ENCODE results near the gene SYT2.

The SYT2 gene

DNA sequence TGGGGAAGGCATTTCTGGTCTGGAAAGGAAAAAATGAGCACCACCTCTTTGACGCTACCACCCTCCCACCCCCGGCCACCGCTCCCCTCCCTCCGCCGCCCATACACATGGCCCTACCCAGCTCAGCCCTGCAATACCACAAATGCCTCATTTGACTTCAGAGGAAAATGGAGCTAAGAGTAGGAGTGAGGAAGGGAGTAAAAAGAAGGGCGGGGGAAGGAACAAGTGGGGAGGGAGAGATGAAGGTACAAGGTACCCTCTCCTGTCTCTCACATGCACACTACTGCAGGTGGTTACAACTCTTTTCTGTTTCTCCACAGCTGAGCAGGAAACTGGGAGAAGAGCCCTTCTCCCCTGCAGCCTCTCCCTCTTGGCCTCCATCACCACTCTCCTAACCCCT lies 7.1 kb downstream of the SYT2 start:
- no peak for DNase-seq

DNA sequence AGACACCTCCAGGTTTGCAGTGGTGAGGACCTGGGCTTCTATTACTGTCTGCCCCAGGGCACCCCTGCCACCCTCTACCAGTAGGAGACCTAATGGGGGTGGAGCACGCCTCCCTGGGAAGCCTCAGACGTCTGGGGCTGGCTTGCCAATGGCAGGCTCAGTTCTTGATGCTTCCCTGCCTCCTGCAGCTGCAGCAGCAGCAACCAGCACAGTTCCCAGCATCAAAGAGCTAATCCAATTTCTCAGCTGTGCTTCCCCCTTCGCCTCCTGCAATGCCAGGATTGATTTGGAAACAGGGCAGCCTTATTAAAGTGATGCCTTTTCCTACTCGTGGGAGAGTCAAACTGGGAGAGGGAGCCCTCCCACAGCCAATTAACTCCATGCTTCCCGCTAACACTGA lies 8.2 kb downstream of the SYT2 start:
- no peak for DNase-seq

DNA sequence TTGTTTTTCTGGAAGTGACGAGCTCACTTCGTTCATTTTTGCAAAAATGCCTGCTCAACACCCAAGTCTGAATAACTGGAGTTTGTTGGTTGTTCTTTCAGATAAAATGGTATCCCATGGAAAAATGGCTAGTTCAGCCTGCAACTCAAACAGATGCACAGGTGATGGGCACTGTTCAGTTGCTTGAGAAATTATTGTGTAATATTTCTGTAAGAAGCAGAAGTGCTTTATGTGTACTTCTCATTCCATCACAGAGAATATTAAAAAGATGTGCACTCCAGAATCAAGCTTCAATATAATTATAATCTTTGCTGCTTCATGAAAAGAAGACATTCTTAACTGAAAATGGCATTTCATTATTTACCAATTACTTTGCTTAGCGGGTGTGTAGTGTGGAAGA lies 9.1 kb downstream of the SYT2 start:
- DNase-seq = no peak

DNA sequence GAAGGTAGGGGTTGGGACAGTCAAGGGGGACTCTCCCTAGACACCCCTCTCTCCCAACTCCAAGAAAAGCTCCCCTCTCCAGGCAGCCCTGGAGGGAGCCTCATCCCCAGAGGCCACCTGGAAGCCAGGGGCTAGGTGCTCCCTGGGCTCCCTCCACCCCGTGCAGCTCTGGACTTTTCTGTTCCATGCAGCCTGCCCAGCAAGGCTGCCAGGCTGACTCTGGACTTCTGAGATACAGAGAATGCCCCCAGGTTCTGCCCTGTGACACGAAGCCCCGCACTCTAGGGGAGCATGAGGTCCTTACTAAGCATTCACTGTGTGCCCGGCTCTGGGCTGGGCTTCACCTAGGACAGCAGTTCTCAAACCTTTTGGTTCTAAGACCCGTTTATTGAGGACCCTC lies 10.2 kb downstream of the SYT2 start:
- DNase-seq = no peak

DNA sequence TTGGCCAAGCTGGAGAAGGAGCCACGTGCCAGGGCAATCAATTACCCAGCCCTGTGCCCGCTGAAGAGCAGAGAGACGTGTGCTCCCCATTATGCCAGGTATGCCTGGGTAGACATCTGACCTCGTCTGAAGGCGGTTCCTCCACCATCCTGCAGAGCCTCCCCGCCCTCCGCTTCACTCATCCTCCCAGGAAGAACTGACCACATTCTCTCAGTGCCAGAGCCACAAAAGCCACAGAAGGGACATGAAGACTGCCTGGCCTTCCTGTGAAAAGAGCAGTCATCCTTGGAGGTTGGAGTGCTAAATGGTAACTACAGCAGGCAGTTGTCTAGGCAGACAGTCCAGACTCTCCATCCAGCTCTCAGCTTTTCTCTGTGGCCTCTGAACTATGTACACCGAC lies 12.0 kb downstream of the SYT2 start:
- DNase-seq = no peak

DNA sequence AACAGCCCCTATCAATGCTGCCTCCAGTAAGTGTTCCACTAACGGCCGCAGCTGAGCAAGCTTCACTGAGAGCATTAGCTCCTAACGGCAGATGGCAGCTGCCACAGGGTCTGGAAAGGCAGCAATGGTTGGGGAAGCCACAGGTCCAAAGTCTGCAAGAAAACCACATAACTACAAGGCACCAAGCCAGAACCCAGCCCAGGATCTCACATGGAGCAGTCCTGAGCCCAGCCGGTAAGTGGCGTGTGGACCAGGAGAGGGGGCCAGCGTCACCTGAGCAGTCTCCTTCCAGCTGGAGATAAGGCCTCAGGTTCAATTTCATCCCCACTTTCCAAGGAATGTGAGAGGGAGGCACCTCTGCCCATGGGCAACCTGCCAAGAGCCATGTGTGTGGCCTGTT lies 13.2 kb downstream of the SYT2 start:
- DNase-seq = no peak

DNA sequence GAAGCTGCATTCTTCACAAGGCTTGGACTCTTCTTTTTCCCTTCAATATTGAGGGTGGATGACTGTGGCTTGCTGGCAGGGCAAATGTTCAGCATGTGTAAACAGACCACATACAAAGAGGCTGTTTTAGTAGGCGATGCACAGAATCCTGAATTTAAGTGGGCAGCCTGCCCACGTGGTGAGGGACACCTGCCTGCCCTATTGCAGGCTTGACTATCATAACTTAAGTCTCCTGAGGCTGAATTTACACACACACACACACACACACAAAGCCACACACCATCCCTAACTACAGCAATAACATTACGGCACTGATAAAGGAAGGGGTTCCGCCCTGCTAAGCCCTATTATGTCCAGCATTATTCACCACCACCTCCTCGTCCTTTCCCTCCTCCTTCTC lies 15.9 kb downstream of the SYT2 start:
- DNase-seq = no peak

DNA sequence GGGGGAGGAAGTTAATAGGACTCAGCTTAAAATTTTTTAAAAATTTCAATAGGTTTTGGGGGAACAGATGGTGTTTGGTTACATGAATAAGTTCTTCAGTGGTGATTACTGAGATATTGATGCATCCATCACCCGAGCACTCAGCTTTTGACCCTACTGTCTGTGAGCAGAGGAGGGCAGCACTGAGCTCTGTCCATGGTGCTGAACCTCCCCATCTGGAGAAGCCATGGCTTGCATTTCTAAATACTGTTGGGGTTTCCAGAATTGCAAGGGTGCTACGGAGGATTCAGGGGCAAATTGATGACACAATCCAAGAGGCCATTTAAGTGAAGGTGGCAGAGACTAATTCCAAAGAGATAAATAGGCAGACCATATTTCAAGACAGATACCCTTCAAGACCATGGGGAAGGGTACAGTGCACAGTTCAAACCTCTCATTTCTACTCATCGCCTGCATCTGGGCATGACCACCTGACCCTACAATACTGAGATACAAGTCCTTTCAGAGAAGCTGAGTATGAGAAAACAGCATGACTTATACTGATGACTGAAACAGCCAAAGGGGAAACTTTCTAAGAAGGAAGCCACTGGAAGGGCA lies 17.2 kb downstream of the SYT2 start:
- peak; percentile 56 for DNase-seq

DNA sequence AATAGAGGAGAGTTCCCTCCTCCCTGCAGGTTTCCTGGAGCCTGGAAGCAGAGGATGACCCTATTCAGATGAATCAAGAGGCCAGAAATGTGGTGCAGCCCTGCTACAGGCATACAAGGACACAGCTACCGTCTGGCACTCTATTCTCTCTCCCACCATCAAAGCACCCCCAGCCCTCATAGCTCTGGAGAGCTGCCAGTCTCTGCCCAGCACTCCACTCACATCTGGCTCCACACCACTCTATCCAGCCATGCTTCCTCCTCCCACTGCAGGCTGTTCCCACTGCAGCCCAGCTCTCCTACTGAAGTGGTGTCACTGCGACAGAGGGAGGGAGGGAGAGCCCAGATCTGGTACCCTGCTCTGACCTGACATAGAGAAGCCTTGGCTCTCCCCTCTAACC lies 18.4 kb downstream of the SYT2 start:
- no peak for DNase-seq

DNA sequence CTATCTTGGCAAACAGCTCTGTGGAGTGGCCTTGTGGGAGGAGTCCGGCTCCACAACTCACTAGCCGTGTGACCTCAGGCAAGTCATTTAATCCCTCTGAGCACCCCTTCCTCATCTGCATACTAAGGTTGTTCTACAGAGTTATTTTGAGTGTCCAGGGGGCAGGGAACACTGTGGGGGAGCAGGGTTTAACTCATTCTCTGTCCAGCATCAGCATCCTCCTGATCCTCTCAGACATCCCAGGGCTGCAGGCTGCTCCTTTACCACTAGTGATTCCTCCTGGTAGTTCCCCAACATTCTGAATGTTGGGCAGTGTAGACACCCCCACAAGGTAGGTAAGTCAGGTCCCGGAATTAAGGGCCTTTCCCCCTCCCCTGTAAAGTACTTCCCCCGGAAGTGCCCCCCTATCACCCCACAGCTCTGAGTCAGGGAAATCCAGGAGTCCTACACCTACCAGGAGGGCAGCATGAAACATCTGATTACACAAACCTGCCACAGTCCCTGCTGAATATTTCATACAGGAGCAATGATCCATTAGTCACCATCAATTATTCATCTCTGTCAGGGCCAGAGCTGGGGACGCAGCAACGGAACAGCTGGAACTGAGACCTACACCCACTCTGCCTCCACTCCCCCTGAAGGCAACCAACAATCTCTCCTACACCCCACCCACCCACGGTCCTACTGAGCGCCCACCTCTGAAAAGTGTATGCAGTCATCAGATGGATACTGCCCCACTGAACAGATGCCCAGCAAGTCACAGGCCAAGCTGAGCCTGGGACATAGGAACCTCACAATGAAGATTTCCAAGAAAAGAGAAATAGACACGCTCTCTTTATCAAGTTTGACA lies 20.5 kb downstream of the SYT2 start:
- DNase-seq = no peak

DNA sequence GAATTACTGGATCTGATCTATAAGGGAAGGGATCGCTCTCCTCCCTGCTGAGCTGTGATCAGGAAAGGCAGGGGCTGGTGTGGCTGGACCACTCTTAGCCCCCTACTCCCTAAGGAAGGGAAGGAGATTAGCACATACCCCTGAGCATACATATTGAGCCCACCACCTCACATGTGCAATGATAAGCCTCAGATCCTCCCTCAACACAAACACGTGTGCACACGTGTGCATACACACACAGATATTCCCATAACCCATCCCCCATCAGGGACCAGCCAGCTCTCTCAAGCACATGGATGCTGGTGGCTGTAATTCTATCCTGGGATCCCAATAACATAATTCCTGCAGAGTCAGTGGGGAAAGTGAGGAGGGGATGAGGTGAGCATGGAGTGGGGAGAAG lies 21.2 kb downstream of the SYT2 start:
- DNase-seq = no peak

DNA sequence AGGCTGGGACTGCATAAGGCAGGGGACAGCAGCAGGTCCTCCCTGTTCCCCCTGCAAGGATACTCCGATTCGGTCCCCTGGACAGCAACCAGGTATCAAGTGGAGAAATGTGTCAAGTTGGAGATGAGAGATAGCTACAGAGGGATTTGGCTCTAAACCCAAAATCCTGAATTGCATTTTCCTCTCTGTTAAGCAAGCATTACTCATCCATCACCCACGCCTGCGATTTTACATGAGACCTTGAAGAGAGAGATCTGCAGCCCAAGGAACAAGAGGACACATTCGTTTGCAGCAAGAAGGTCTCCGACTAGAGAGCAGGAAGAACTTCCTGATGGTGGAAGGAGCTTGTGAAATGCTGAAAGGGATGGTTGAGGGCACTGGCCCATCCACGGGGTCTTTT lies 21.9 kb downstream of the SYT2 start:
- no peak for DNase-seq

DNA sequence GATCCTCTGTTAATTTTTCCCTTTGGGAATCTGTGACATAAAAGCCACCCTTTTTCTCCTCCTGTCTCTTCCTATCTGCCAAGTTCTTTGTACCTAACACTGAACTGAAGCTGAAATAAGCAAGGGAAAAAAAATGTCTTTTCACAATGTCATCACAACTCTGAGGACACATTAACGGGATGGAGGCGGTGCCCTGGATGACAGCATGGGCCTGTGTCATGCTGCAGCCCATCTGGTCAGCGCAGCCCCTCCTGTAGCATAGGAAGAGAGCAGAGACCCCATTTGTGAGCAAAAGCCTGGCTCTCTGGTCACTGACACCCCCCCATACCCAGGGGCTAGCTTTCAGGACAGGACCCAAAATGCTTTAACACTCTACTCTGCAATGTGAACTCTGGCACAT lies 22.5 kb downstream of the SYT2 start:
- no peak for DNase-seq

DNA sequence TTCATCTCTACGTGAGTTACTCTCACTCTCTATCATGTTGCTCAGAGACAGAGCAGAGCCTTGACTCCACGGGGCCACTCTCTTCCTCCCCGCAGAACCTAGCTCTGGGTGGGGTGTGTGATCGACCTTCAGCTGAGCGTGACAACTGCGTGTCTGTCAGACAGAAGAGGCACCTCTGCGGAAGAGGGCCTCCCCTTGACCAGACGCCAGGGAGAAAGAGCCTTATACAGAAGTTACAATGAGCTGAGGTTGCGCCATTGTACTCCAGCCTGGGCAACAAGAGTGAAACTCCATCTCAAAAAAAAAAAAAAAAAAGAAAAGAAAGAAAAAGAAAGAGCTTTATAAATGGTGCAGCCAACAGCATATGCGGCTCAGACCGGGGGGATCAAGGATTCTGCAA lies 22.9 kb downstream of the SYT2 start:
- no peak for DNase-seq

DNA sequence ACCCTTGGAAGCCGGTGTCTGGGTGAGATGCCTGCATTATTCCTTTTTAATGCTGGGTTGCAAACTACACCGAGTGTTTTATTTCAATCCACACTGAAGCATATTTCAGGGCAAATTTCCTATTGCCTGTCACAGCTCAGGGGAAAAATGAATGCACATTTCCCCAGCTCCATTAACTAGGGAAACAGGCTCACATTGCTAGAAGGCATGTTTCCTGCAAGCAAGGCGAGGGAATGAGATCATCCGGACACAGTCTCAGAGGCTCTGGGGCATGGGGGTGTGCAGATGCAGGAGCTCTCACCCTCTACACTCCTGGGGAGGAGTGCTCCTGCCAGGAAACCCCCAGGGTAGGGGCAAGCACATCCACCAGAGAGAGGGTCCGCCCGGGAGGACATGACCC lies 24.6 kb downstream of the SYT2 start:
- DNase-seq = no peak

DNA sequence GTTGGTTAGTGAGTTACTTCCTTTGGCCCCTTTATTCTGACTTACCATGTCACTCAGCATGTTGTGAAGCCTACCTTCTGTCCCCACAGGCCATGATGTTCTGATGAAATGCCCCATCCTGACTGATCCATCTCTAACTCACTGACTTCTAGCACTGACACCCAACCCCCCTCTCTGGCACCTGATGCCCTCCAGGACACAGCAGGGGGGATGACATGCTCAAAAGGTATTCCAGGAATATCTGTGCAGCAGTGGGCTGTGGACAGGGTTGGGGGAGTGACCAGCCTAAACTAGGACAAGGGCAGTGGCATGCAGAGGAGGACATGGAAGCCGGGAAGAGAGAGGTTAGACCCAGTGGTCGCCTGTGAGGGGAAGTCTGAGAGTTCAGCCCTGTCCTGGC lies 25.5 kb downstream of the SYT2 start:
- DNase-seq = no peak

DNA sequence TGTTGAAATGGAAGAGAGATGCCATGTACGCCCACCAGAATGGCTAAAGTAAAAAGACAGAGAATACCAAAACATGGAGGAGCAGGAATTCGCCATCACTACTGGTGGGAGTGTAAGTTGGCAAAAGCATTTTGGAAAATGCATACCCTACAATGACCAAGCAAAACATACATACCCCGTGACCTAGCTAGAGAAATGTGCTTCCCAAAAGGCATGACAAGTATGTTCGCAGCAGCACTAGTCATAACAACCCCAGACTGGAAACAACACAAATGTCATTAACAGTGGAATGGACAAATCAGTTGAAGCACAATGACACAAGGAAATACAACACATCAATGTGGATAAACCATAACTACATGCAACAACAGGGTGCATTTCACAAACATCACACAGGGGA lies 27.2 kb downstream of the SYT2 start:
- no peak for DNase-seq

DNA sequence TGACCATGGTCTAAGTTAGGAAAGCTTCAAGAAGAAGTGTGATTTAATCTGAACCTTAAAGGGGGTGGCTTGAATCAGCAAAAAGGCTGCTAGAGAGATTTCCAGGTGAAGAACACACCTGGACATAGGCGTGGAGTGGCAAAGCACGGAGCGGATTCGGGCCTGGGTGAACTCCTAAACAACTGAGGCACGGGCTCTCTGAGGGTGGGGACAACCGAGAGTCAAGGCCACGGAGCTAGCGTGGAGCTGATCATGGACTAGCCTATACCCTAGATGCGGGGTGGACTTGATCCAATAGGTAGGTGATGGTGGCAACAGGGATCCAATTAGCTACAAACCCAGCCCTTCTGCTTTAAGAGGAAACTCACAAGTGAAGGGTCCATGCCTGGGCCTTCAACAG lies 27.8 kb downstream of the SYT2 start:
- no peak for DNase-seq

DNA sequence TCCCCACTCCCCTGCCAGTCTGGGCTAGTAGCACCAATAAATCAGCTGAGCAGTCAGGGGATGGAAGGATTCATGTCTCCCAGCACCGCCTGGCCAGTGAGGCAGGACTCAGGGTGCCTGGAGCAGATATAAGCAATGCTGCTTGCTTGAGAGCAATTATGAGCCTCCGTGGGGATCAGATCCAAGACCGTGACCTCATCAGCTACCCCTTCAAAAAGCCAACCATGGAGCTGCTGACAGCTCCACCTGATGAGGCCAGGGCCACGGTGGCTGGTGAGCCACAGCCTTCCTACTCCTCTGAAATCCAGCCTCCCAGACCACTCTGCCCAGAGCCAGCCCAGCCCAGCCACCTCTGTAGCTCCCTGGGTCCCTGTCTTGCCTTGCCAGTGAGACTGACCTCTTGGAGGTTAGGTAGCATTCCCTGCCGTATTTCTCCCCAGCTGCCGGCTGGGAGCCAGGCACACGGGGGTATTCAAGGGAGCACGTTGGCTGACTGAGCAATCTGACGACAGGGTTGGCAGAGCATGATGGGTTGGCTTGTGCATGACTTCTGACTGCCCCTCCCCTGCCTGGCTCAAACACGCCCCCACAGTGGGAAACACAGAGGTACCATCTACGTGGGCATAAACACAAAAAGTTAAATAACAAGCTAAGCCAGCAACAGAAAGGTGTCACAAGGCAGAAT lies 28.4 kb downstream of the SYT2 start:
- no peak for DNase-seq

DNA sequence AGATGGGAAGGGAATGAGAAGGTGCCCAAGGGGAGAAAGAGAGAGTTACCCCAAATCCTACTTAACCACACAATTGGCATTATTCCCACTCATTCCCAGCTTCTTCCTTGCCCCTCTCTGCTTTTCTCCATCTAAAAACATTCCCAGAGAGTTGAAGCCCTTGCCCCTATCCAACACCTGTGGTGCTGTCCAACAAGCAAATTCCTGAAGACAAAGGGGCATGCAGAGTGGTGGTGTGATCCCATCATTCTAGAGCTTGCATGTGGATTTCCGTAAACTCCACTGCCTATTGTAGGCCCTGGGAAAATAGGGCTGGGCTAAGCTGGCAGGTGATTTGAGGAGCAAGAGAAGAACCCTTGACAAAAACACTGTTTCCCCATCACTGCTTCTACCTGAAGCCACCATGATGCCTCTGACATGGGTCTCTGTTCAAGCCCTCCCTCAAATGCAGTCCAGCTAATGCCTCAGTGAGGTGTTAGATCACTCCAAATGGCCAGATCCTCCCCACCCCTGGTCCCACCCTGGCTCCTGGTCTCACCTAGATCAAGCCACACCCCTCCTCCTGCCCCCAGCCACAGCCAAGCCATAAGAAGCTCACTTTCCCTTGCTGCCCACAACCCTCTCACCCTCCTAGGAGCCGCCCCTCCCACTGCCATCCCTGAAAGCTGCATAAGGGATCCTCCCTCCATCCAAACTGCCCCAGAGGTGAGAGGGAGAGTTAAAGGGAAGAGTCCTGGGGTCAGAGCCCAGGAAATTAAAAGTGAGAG lies 29.5 kb downstream of the SYT2 start:
- DNase-seq = no peak

DNA sequence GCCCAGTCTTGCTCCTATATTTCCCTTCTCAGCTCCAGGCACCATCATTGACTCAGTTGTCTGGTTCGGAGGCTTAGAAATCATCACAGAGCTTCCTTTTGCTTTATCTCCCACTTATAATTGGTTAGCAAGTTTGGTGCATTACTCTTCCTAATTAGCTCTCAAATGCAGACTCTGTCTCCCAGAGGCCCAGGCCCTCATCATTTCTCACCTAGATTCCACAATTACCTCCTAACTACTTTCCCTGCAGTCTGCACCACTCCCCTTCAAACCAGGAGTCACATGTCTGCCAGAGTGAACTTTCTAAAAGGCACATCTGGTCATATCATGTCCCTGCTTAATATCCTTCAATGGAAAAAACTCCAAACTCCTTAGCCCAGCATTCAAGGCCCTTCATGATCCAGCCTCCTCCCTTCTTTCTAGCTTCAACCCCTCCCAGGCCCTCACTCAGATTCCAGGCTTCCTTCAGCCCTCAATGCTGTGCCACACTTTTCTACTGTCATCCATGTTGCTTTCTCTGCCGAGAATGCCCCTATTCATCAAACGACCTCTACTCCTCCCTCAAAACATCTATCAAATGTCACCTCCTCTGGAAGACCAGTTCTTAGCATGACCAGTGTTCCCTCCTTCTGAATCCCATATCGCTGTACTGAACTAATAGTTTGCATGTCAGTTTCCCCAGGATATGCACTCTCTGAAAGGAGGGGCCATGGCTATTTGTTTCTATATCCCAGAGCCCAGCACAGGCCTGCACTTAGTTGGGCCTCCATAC lies 30.7 kb downstream of the SYT2 start:
- no peak for DNase-seq

DNA sequence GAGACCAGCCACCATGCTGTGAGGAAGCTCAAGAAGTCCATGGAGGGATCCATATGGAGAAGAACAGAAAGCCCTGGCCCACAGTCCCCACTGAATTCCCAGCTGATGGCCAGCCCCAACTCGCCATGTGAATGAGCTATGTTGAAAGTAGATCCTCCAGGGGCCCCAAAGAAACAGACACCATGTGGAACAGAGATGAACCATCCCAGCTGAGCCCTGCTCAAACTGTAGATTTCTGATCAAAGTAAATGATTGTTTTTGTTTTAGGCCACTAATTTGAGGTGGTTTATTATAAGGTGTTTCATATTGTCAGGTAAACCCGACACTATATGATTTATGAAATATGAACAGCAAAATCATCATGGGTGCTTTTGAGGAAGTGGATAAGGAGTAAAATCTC lies 32.8 kb downstream of the SYT2 start:
- no peak for DNase-seq

DNA sequence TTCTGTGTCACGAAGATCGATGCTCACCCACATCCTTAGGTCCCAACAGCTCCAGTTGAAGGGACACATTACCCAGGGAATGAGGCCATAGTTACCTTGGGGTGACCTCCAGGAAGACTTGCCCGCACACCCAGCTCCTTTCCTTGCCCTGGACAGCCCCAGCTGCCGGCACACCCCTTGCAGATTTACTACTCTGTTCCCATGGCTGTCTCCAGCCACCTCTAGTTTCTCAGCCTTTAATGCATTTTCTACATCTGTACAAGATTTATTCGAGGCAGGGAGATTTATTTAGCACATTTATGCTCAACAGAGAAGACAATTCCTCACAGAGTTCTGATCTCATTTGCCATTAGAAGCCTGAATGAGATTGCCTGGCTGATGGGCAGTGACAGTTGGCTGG lies 36.7 kb downstream of the SYT2 start:
- DNase-seq = no peak
